OCI-M2 (cell line): ENCODE measurements around the gene DZIP1L.

Source experiments
- DNase-seq: peaks from one replicate; lab custom pipeline; 2025; ENCODE audit not compliant: unreplicated experiment; lab: John Stamatoyannopoulos, UW

DZIP1L gene

GRCh38 chr3:138036572-138036971 is 78.8 kb downstream of the DZIP1L start:
- no peak for DNase-seq

GRCh38 chr3:138034918-138035317 is 80.5 kb downstream of the DZIP1L start:
- no peak for DNase-seq

GRCh38 chr3:138033202-138033691 is 82.2 kb downstream of the DZIP1L start:
- DNase-seq: no peak

- no peak for DNase-seq
These were observed 82.8 kb downstream of the DZIP1L start for GRCh38 chr3:138032567-138032966.

- DNase-seq: no peak
These were observed 83.9 kb downstream of the DZIP1L start for GRCh38 chr3:138031536-138031935.

GRCh38 chr3:138030734-138031280 is 84.6 kb downstream of the DZIP1L start:
- DNase-seq: no peak

- no peak for DNase-seq
These were observed 87.6 kb downstream of the DZIP1L start for GRCh38 chr3:138027821-138028220.

GRCh38 chr3:138025553-138025952 is 89.9 kb downstream of the DZIP1L start:
- DNase-seq: no peak

- DNase-seq: no peak
These were observed 91.7 kb downstream of the DZIP1L start for GRCh38 chr3:138023754-138024153.

- DNase-seq: no peak
These were observed 95.9 kb downstream of the DZIP1L start for GRCh38 chr3:138019281-138020069.

- DNase-seq: no peak
These were observed 99.3 kb downstream of the DZIP1L start for GRCh38 chr3:138016065-138016464.

GRCh38 chr3:138012526-138012925 is 102.9 kb downstream of the DZIP1L start:
- no peak for DNase-seq
